Measurements from ENCODE around the gene LRRC36. TPM values are rescaled to one million over a fixed set of nuclear protein-coding genes. Genes with fewer than 3 reads are reported as not detected.
A peak's percentile ranks its signal among the peaks of the same experiment; 100 is the strongest.

Gene LRRC36
- total and polyA plus RNA-seq, 2 of the 13 experiments (the other 11 are each of a cell fraction or from before 2014, with no cell fraction given): 0.12 to 0.15 TPM

- TF ChIP-seq ZBTB34 (CRISPR knock-in tag; IDR thresholded peaks at IDR 0.05): no peak
- no peak for TF ChIP-seq TOE1 (CRISPR knock-in tag; IDR thresholded peaks at IDR 0.05)
- no peak for TF ChIP-seq ZNF7 (CRISPR knock-in tag; IDR thresholded peaks at IDR 0.05)
- no peak for TF ChIP-seq ZNF468 (CRISPR knock-in tag; IDR thresholded peaks at IDR 0.05)
- no peak for TF ChIP-seq ZNF552 (CRISPR knock-in tag; IDR thresholded peaks at IDR 0.05; ENCODE audit: borderline replicate concordance)
- no peak for TF ChIP-seq REST (IDR thresholded peaks at IDR 0.05; ENCODE audit: borderline replicate concordance in 1 of 2, low read depth in 1 of 2, low read length in 2 of 2)
- no peak for TF ChIP-seq HNF4G (IDR thresholded peaks at IDR 0.05; ENCODE audit: borderline replicate concordance, low read depth, low read length)
- TF ChIP-seq HNF4G (CRISPR knock-in tag; IDR thresholded peaks at IDR 0.05; ENCODE audit: borderline replicate concordance, low read depth): no peak
- no peak for TF ChIP-seq KAT2B (IDR thresholded peaks at IDR 0.05; ENCODE audit: borderline replicate concordance, low read depth, low read length)
- TF ChIP-seq ARID5B (CRISPR knock-in tag; IDR thresholded peaks at IDR 0.05): no peak
- no peak for TF ChIP-seq CREB1 (IDR thresholded peaks at IDR 0.05)
- no peak for TF ChIP-seq CREB1 (CRISPR knock-in tag; IDR thresholded peaks at IDR 0.05)
- TF ChIP-seq TCF7L2 (IDR thresholded peaks at IDR 0.05; ENCODE audit: low read depth, low read length): no peak
- no peak for TF ChIP-seq SIX4 (CRISPR knock-in tag; IDR thresholded peaks at IDR 0.05)
- TF ChIP-seq BATF2 (CRISPR knock-in tag; IDR thresholded peaks at IDR 0.05): no peak
- peak; percentile 63; the same call in 1 of the 2 replicates for TF ChIP-seq HNF1B (CRISPR knock-in tag; IDR thresholded peaks at IDR 0.05)
- TF ChIP-seq U2AF1 (optimal IDR thresholded peaks at IDR 0.05; ENCODE audit: low read depth, low read length): no peak
- TF ChIP-seq SNAPC5 (CRISPR knock-in tag; IDR thresholded peaks at IDR 0.05; ENCODE audit: borderline replicate concordance): no peak
These were observed 48.4 kb upstream of the LRRC36 start (continued) for GRCh38 chr16:67277999-67278772.
